ENCODE results near the gene TIE1. TPM values are rescaled to one million over a fixed set of nuclear protein-coding genes. Genes with fewer than 3 reads are reported as not detected.

TIE1 gene
- total and polyA plus RNA-seq, 2 of the 13 experiments (the other 11 are each of a cell fraction or from before 2014, with no cell fraction given), result 0.58 to 0.84 TPM

DNA sequence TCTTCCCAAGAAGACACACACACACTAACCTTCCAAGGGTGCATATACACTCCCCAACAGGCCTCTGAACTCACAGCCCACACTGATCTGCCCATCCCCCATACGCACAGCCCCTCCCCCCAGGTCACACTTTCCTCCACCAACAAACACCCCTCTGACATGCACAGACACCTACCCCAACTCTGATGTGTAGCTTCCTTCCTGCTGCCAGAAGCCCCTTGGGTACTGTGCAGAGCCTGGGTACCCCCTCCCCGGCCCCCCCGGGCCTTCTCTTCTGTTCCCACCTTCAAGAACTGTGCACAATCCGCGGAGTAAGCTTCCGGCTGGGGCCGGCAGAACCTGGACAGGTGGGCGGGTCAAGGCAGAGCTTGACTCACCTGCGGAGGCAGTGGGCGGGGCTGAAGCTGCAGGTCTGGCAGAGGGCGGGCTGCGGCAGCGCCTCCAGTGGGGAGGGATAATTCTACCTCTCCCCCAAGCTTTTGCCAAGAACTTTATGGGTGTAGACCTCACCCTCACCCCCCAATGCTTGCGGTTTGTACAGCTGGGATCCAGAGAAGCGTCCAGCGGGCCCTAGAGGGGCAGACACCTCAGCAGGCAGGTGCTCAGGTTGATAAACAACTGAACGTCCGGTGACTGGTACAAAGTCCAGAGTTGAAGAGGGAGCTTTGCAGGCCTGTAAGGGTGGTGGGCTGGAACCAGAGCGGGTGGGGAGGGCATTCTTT, 15.4 kb upstream of the TIE1 start, which contains the start of gene C1orf210 (continued):
- TF ChIP-seq, protein P1, sequence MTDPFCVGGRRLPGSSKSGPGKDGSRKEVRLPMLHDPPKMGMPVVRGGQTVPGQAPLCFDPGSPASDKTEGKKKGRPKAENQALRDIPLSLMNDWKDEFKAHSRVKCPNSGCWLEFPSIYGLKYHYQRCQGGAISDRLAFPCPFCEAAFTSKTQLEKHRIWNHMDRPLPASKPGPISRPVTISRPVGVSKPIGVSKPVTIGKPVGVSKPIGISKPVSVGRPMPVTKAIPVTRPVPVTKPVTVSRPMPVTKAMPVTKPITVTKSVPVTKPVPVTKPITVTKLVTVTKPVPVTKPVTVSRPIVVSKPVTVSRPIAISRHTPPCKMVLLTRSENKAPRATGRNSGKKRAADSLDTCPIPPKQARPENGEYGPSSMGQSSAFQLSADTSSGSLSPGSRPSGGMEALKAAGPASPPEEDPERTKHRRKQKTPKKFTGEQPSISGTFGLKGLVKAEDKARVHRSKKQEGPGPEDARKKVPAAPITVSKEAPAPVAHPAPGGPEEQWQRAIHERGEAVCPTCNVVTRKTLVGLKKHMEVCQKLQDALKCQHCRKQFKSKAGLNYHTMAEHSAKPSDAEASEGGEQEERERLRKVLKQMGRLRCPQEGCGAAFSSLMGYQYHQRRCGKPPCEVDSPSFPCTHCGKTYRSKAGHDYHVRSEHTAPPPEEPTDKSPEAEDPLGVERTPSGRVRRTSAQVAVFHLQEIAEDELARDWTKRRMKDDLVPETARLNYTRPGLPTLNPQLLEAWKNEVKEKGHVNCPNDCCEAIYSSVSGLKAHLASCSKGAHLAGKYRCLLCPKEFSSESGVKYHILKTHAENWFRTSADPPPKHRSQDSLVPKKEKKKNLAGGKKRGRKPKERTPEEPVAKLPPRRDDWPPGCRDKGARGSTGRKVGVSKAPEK (CRISPR knock-in tag; IDR thresholded peaks at IDR 0.05; ENCODE audit: borderline replicate concordance), result peak; percentile 82; the same call in 1 of the 2 replicates
- TF ChIP-seq SOX13 (IDR thresholded peaks at IDR 0.05), result no peak
- no peak for TF ChIP-seq SOX13 (CRISPR knock-in tag; conservative IDR thresholded peaks at IDR 0.05 in 1 of 2, IDR thresholded peaks at IDR 0.05 in 1 of 2)
- no peak for TF ChIP-seq SSRP1 (CRISPR knock-in tag; IDR thresholded peaks at IDR 0.05)
- TF ChIP-seq ZZZ3 (CRISPR knock-in tag; IDR thresholded peaks at IDR 0.05; ENCODE audit: borderline replicate concordance), result no peak
- TF ChIP-seq ZNF564 (CRISPR knock-in tag; IDR thresholded peaks at IDR 0.05), result 0 out of 2 replicates have a peak, but pooled peaks have one; percentile 16
- TF ChIP-seq PLSCR1 (CRISPR knock-in tag; IDR thresholded peaks at IDR 0.05; ENCODE audit: borderline replicate concordance), result no peak
- no peak for TF ChIP-seq ZNF543 (CRISPR knock-in tag; IDR thresholded peaks at IDR 0.05)
- peak; percentile 77; the same call in 1 of the 2 replicates for TF ChIP-seq ZNF780A (CRISPR knock-in tag; IDR thresholded peaks at IDR 0.05)
- TF ChIP-seq NRL (CRISPR knock-in tag; IDR thresholded peaks at IDR 0.05; ENCODE audit: borderline replicate concordance), result no peak
- no peak for TF ChIP-seq ZNF260 (CRISPR knock-in tag; IDR thresholded peaks at IDR 0.05; ENCODE audit: borderline replicate concordance, low read depth)
- no peak for TF ChIP-seq JARID2 (CRISPR knock-in tag; IDR thresholded peaks at IDR 0.05; ENCODE audit: insufficient replicate concordance)
- TF ChIP-seq, protein P2, sequence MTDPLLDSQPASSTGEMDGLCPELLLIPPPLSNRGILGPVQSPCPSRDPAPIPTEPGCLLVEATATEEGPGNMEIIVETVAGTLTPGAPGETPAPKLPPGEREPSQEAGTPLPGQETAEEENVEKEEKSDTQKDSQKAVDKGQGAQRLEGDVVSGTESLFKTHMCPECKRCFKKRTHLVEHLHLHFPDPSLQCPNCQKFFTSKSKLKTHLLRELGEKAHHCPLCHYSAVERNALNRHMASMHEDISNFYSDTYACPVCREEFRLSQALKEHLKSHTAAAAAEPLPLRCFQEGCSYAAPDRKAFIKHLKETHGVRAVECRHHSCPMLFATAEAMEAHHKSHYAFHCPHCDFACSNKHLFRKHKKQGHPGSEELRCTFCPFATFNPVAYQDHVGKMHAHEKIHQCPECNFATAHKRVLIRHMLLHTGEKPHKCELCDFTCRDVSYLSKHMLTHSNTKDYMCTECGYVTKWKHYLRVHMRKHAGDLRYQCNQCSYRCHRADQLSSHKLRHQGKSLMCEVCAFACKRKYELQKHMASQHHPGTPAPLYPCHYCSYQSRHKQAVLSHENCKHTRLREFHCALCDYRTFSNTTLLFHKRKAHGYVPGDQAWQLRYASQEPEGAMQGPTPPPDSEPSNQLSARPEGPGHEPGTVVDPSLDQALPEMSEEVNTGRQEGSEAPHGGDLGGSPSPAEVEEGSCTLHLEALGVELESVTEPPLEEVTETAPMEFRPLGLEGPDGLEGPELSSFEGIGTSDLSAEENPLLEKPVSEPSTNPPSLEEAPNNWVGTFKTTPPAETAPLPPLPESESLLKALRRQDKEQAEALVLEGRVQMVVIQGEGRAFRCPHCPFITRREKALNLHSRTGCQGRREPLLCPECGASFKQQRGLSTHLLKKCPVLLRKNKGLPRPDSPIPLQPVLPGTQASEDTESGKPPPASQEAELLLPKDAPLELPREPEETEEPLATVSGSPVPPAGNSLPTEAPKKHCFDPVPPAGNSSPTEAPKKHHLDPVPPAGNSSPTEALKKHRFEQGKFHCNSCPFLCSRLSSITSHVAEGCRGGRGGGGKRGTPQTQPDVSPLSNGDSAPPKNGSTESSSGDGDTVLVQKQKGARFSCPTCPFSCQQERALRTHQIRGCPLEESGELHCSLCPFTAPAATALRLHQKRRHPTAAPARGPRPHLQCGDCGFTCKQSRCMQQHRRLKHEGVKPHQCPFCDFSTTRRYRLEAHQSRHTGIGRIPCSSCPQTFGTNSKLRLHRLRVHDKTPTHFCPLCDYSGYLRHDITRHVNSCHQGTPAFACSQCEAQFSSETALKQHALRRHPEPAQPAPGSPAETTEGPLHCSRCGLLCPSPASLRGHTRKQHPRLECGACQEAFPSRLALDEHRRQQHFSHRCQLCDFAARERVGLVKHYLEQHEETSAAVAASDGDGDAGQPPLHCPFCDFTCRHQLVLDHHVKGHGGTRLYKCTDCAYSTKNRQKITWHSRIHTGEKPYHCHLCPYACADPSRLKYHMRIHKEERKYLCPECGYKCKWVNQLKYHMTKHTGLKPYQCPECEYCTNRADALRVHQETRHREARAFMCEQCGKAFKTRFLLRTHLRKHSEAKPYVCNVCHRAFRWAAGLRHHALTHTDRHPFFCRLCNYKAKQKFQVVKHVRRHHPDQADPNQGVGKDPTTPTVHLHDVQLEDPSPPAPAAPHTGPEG (CRISPR knock-in tag; IDR thresholded peaks at IDR 0.05), result no peak
- TF ChIP-seq FOSL1 (CRISPR knock-in tag; IDR thresholded peaks at IDR 0.05; ENCODE audit: borderline replicate concordance), result no peak
- peak; percentile 76; the same call in 1 of the 2 replicates for TF ChIP-seq TBX2 (CRISPR knock-in tag; IDR thresholded peaks at IDR 0.05; ENCODE audit: borderline replicate concordance)
- TF ChIP-seq KDM6A (CRISPR knock-in tag; IDR thresholded peaks at IDR 0.05; ENCODE audit: low read depth), result no peak
- no peak for TF ChIP-seq POLR2AphosphoS2 (IDR thresholded peaks at IDR 0.05; ENCODE audit: low read depth, low read length)
- no peak for TF ChIP-seq HOXD1 (CRISPR knock-in tag; IDR thresholded peaks at IDR 0.05)

Measured in HepG2 (cell line).